Panc1 (cell line): Measurements from ENCODE around the gene GLT8D1. TPM values are rescaled to one million over a fixed set of nuclear protein-coding genes. Genes with fewer than 3 reads are reported as not detected.

Experiments used
- ATAC-seq: fragments of 200-7000 bp; cut with Tn5 transposase; 2 replicates; pipeline ENCODE4 v1.9.1; 2020; ENCODE audit warnings: mild to moderate bottlenecking, moderate library complexity
- BruUV-seq: library from RNA; stranded (reverse); fragments of 400-500 nt; replicated peaks from 2 replicates; lab custom pipeline; 2021; lab: Mats Ljungman, UMichigan
- CTCF ChIA-PET: fragments of 300-600 bp; sonication (Branson Sonifier 250); formaldehyde crosslinking; loops from one replicate; lab custom pipeline; 2022; ENCODE audit warnings: antibody characterized with exemption; lab: Charles Lee
- POLR2A ChIA-PET: fragments of 300-600 bp; sonication (Branson Sonifier 250); formaldehyde crosslinking; loops from one replicate; lab custom pipeline; 2022; ENCODE audit warnings: antibody characterized with exemption; lab: Charles Lee
- DNase-seq: peaks from one replicate; pipeline ENCODE4 v3.0.0-alpha.2; 2010; ENCODE audit warnings: low read depth, low spot score
- H3K27ac ChIP-seq: 2 replicates; pipeline ENCODE4 v1.5.1; 2011; ENCODE audit warnings: mild to moderate bottlenecking, low read length, inconsistent platforms
- H3K27me3 ChIP-seq: fragments of 200-500 bp; sonication (Bioruptor generic); 2 replicates; pipeline ENCODE4 v1.6.0; 2014; ENCODE audit warnings: low read length, inconsistent platforms; ENCODE audit not compliant: control insufficient read depth, insufficient read depth
- H3K36me3 ChIP-seq: fragments of 200-500 bp; sonication (Bioruptor generic); 2 replicates; pipeline ENCODE4 v1.5.1; 2014; ENCODE audit warnings: inconsistent platforms, mild to moderate bottlenecking, low read length, moderate library complexity; ENCODE audit not compliant: control insufficient read depth, insufficient read depth
- H3K4me1 ChIP-seq: 2 replicates; pipeline ENCODE4 v1.5.1; 2011; ENCODE audit warnings: inconsistent platforms, mild to moderate bottlenecking, low read length, moderate library complexity; ENCODE audit not compliant: control insufficient read depth, insufficient read depth
- H3K4me3 ChIP-seq, 2 experiments: 2 replicates each; pipeline ENCODE4 v1.5.1; 2011 to 2012; ENCODE audit warnings: low read depth in 2 of 2, low read length in 2 of 2, mild to moderate bottlenecking in 2 of 2, inconsistent platforms in 1 of 2, moderate library complexity in 1 of 2
- H3K9me3 ChIP-seq: fragments of 200-500 bp; sonication (Bioruptor generic); 2 replicates; pipeline ENCODE4 v1.5.1; 2014; ENCODE audit warnings: low read depth, mild to moderate bottlenecking, inconsistent platforms, low read length, moderate library complexity; ENCODE audit not compliant: control insufficient read depth, insufficient read depth
- POLR2AphosphoS5 ChIP-seq: IDR thresholded peaks from 2 replicates; pipeline ENCODE4 v1.6.1; 2012; ENCODE audit warnings: mild to moderate bottlenecking, low read depth, low read length, moderate library complexity
- SIN3A ChIP-seq: IDR thresholded peaks from 2 replicates; pipeline ENCODE4 v1.6.1; 2012; ENCODE audit warnings: low read depth, mild to moderate bottlenecking, low read length, moderate library complexity, borderline replicate concordance; ENCODE audit not compliant: insufficient read depth
- TCF7L2 ChIP-seq: IDR thresholded peaks from 2 replicates; pipeline ENCODE4 v1.6.1; 2011; ENCODE audit warnings: mild to moderate bottlenecking, low read depth, low read length, inconsistent platforms
- in situ Hi-C: cut with HindIII; loops from 2 replicates; pipeline ENCODE4 v1.10.0; 2016; ENCODE audit warnings: low sequenced_read_pairs, low pct_unique_long_range_greater_than_20kb
- intact Hi-C: fragments of 100-400 bp; cut with micrococcal nuclease; formaldehyde crosslinking; loops from one replicate; pipeline ENCODE4 v1.10.0; 2022; ENCODE audit not compliant: unreplicated experiment
- total RNA-seq: library from RNA; stranded (reverse); gene quantifications from one replicate; pipeline ENCODE4 v1.2.1, GENCODE V29; 2021; ENCODE audit not compliant: unreplicated experiment
- TF ChIP-seq, protein P1 (sequence below), 2 experiments: IDR thresholded peaks; 2 replicates each; pipeline ENCODE4 v1.6.1; 2011 to 2012; ENCODE audit warnings: low read depth in 2 of 2, control low read depth in 1 of 2, low read length in 1 of 2, mild to moderate bottlenecking in 1 of 2, moderate library complexity in 1 of 2; ENCODE audit not compliant: insufficient read depth in 1 of 2
- TF ChIP-seq, protein P2 (sequence below): fragments of 450-650 bp; IDR thresholded peaks from 2 replicates; pipeline ENCODE4 v1.5.1; 2017; ENCODE audit warnings: mild to moderate bottlenecking

The GLT8D1 gene
- total RNA-seq, 1 experiment from 2014 or later = 51.3 TPM

DNA sequence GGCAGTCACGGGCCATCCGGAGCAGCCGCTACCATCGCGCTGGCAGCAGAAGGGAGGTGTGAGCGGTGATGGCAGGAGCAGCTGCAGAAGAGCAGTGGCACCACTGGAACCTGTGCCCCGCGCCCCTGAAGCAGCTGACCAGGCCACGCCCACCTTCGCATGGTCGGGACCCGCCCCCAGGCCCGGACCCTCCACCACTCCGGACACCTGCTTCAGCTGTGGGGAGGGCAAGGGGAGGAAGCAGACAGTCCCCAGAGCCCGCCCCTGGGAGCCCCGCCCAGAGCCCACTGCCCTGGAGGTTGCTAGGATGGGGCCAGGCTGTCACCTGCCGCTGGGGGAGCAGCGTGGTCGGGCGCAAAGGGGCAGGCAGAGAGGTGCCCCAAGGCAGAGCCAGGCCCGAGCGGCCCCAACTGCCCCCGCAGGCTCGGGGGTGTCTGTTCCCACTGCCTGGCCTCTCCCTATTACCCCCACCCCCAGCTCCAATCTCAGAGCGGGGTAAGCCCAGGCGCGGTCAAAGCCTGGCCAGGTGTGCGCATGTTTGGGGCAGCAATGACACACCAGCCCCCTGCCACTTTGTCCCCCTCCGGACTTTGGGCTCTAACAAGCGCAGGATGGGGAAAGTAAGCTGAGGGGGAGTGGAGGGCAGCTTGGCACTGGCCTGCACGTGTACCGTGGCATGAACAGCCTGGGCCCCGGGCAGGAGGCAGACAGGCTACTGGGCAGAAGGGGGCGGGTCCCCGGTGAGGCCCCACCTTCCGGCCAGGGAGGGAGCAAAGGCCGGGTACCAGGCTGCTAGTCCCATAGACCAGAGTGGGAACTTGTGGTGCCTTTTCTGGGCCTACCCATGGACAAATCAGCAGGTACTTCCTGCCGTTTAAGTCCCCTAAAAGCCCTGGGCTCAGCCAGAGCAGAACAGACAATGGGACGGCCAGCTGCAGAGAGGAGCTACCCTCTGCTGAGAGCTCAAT is 9.0 kb upstream of the GLT8D1 start:
- no peak overlapping the region for H3K4me3 ChIP-seq
- ATAC-seq (peak; percentile 73), DNase-seq (no peak)
- no peaks in the 10 kb centered on the region for H3K27me3 ChIP-seq
- intact Hi-C loops (no loop called here), in situ Hi-C loops (no loop called here)
- H3K36me3 ChIP-seq = 0 out of 2 replicates have a peak, but pooled peaks cover 2% of the 10 kb centered on the region
- no peaks in the 10 kb centered on the region for H3K9me3 ChIP-seq
- BruUV-seq = no TSS peak
- CTCF ChIA-PET = interaction anchor here (0.7 kb wide), 1 partner anchor 405 kb away, joined by 6 read pairs; no protein-coding TSS in a partner anchor
- POLR2A ChIA-PET = no interaction called here
- H3K4me1 ChIP-seq = no peaks in the 10 kb centered on the region
- H3K27ac ChIP-seq = no peak overlapping the region
- TF ChIP-seq POLR2AphosphoS5 (no peak), SIN3A (no peak), TCF7L2 (no peak)
- TF ChIP-seq, protein P1, sequence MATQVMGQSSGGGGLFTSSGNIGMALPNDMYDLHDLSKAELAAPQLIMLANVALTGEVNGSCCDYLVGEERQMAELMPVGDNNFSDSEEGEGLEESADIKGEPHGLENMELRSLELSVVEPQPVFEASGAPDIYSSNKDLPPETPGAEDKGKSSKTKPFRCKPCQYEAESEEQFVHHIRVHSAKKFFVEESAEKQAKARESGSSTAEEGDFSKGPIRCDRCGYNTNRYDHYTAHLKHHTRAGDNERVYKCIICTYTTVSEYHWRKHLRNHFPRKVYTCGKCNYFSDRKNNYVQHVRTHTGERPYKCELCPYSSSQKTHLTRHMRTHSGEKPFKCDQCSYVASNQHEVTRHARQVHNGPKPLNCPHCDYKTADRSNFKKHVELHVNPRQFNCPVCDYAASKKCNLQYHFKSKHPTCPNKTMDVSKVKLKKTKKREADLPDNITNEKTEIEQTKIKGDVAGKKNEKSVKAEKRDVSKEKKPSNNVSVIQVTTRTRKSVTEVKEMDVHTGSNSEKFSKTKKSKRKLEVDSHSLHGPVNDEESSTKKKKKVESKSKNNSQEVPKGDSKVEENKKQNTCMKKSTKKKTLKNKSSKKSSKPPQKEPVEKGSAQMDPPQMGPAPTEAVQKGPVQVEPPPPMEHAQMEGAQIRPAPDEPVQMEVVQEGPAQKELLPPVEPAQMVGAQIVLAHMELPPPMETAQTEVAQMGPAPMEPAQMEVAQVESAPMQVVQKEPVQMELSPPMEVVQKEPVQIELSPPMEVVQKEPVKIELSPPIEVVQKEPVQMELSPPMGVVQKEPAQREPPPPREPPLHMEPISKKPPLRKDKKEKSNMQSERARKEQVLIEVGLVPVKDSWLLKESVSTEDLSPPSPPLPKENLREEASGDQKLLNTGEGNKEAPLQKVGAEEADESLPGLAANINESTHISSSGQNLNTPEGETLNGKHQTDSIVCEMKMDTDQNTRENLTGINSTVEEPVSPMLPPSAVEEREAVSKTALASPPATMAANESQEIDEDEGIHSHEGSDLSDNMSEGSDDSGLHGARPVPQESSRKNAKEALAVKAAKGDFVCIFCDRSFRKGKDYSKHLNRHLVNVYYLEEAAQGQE (IDR thresholded peaks at IDR 0.05; ENCODE audit: insufficient read depth in 1 of 2, low read depth in 2 of 2, low read length in 1 of 2) = no peak
- TF ChIP-seq, protein P2, sequence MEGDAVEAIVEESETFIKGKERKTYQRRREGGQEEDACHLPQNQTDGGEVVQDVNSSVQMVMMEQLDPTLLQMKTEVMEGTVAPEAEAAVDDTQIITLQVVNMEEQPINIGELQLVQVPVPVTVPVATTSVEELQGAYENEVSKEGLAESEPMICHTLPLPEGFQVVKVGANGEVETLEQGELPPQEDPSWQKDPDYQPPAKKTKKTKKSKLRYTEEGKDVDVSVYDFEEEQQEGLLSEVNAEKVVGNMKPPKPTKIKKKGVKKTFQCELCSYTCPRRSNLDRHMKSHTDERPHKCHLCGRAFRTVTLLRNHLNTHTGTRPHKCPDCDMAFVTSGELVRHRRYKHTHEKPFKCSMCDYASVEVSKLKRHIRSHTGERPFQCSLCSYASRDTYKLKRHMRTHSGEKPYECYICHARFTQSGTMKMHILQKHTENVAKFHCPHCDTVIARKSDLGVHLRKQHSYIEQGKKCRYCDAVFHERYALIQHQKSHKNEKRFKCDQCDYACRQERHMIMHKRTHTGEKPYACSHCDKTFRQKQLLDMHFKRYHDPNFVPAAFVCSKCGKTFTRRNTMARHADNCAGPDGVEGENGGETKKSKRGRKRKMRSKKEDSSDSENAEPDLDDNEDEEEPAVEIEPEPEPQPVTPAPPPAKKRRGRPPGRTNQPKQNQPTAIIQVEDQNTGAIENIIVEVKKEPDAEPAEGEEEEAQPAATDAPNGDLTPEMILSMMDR = no peak

DNA sequence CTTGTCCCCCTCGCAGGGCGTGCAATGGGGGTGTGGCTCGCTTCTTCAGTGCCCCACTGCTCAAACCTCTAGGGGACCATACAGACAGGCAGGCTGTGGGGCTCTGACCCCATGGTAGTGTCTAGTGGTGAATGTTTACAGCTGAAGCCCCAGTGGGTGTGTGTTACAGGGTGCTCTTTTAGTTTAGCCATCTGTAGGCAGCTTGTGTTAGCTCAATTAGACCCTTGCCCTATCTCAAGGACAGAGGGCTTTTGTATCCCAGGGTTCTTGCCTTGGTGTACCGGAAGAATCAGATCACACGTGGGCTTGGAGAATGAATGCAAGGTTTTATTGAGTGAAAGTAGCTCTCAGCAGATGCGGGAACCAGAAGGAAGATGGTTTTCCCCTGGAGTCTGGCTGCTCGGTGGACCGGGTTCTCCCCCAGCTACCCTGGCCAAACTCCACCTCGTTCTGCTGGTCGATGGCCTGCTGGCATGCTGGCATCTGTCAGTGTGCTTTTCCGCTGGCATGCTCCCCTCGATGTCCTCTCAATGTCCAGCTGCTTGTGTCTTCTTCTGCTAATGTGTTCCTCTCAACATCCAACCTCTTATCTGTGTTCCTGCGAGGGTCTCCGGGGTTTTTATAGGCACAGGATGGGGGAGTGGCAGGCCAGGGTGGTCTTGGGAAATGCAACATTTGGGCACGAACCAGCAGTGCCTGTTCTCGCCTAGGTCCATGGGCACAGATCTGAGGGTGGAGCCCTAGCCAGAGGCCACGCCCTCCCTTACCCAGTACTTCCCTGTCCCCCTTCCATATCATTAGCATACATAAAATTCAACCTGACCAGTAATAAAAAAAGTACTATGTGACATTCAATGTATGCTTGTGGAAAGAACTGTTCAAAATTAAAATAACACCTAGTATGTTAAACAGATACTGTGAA is 7.0 kb upstream of the GLT8D1 start:
- Histone ChIP-seq H3K9me3 (no peaks in the 10 kb centered on the region), H3K27ac (no peak overlapping the region), H3K27me3 (no peaks in the 10 kb centered on the region), H3K4me1 (peaks cover 4% of the 10 kb centered on the region), H3K4me3 (no peak overlapping the region), H3K36me3 (peaks cover 11% of the 10 kb centered on the region)
- ATAC-seq (no peak), DNase-seq (no peak)
- intact Hi-C loops = no loop called here
- BruUV-seq = no TSS peak
- ChIA-PET CTCF (no interaction called here), POLR2A (no interaction called here)
- TF ChIP-seq, protein P1 (IDR thresholded peaks at IDR 0.05; ENCODE audit: insufficient read depth in 1 of 2, low read depth in 2 of 2, low read length in 1 of 2) = no peak
- no peak for TF ChIP-seq TCF7L2
- no peak for TF ChIP-seq POLR2AphosphoS5
- TF ChIP-seq SIN3A = no peak
- TF ChIP-seq, protein P2 = no peak
- in situ Hi-C loops = no loop called here
